ENCODE results near the gene SHROOM1. TPM values are rescaled to one million over a fixed set of nuclear protein-coding genes. Genes with fewer than 3 reads are reported as not detected.

The SHROOM1 gene
- total and polyA plus RNA-seq, 2 donors (not counting 3 experiments of a cell fraction or from before 2014, with no cell fraction given): 12.8 to 20.9 TPM

DNA sequence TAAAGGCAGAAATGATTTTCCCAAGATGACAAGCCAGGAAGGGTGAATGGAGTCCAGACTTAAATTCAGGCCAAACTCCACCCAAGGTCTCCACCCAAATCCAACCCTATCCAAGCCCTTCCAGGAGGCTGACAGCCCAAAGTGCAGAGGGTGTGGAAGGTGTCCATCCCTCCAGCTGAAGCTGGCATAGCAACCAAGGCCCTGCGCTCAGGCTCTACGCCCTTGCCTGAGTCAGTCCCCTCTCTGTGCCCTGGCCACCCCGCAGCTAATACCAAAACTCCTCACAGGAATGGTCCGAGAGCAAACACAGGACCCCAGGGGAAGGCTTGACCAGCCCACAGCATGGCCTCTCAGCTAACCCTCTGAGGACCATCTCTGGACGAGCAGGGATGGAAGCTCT is 55.6 kb downstream of the SHROOM1 start:
- no peak overlapping the region for H3K4me3 ChIP-seq (replicated peaks in 1 of 3; ENCODE audit: insufficient read depth in 1 of 3, low read depth in 1 of 3, low read length in 3 of 3)
- dilution Hi-C loops (cut with MboI; ENCODE audit: extremely low pct_ligation_motif_present, low sequenced_read_pairs): no loop called here

DNA sequence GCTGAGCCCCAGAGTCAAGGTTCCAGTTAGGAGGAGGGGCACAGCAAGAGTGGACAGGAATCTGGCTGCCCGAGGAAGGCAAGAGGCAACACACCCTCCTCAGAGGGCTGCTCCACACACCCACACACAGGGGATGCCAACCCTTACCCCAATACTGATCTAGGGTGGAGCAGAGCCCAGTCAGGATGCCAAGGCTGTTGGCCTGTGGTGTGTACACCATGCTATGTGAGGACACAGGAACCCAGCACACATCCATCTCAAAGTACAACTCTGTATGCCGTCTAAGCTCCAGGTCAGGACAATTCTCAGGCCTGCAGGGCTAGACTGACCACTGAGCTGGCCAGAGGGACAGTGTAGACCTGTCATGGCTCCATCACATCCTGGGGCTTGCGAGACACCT is 56.0 kb downstream of the SHROOM1 start:
- TF ChIP-seq GATA2 (IDR thresholded peaks at IDR 0.05; ENCODE audit: insufficient read depth, insufficient read length, low read depth, low read length) (no peak), POLR2AphosphoS5 (IDR thresholded peaks at IDR 0.05; ENCODE audit: insufficient read depth, low read depth, low read length) (no peak), FOS (IDR thresholded peaks at IDR 0.05; ENCODE audit: borderline replicate concordance, insufficient read depth, low read length) (no peak), POLR2A (IDR thresholded peaks at IDR 0.05; ENCODE audit: low read depth, low read length) (no peak), MYC (IDR thresholded peaks at IDR 0.05; ENCODE audit: low read depth, low read length) (no peak), EZH2 (IDR thresholded peaks at IDR 0.05; ENCODE audit: borderline replicate concordance, low read depth, low read length, severe bottlenecking) (no peak), JUN (IDR thresholded peaks at IDR 0.05; ENCODE audit: borderline replicate concordance, insufficient read depth, insufficient read length, low read depth) (no peak)
- TF ChIP-seq, protein P1, sequence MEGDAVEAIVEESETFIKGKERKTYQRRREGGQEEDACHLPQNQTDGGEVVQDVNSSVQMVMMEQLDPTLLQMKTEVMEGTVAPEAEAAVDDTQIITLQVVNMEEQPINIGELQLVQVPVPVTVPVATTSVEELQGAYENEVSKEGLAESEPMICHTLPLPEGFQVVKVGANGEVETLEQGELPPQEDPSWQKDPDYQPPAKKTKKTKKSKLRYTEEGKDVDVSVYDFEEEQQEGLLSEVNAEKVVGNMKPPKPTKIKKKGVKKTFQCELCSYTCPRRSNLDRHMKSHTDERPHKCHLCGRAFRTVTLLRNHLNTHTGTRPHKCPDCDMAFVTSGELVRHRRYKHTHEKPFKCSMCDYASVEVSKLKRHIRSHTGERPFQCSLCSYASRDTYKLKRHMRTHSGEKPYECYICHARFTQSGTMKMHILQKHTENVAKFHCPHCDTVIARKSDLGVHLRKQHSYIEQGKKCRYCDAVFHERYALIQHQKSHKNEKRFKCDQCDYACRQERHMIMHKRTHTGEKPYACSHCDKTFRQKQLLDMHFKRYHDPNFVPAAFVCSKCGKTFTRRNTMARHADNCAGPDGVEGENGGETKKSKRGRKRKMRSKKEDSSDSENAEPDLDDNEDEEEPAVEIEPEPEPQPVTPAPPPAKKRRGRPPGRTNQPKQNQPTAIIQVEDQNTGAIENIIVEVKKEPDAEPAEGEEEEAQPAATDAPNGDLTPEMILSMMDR (IDR thresholded peaks at IDR 0.05; ENCODE audit: extremely low read depth in 1 of 2, insufficient read depth in 1 of 2, low read depth in 1 of 2, low read length in 2 of 2): no peak
- TF ChIP-seq, protein P2, sequence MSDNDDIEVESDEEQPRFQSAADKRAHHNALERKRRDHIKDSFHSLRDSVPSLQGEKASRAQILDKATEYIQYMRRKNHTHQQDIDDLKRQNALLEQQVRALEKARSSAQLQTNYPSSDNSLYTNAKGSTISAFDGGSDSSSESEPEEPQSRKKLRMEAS (IDR thresholded peaks at IDR 0.05; ENCODE audit: insufficient read depth, insufficient read length): no peak
- dilution Hi-C loops (cut with MboI; ENCODE audit: extremely low pct_ligation_motif_present, low sequenced_read_pairs): no loop called here
- ChIA-PET POLR2A (no interaction called here), CTCF (interaction anchor here (1.3 to 4.1 kb wide), 4 partner anchors 13 to 46 kb away, joined by 4 to 19 read pairs (median 12); no protein-coding TSS in a partner anchor)
- H3K4me3 ChIP-seq (replicated peaks in 1 of 3; ENCODE audit: insufficient read depth in 1 of 3, low read depth in 1 of 3, low read length in 3 of 3): no peak overlapping the region
- no peak overlapping the region for H3K27ac ChIP-seq (ENCODE audit: insufficient read depth, low read depth, low read length)
- H3K4me2 ChIP-seq (ENCODE audit: insufficient read depth, low read length): no peak overlapping the region
- H3K79me2 ChIP-seq (ENCODE audit: control insufficient read depth, insufficient read depth, low read length): peaks cover 52% of the 10 kb centered on the region
- no peaks in the 10 kb centered on the region for H3K9me3 ChIP-seq (replicated peaks; ENCODE audit: control insufficient read depth, insufficient read depth, low read length)
- no TSS peak for BruUV-seq (replicated peaks)
- H3K9ac ChIP-seq (replicated peaks; ENCODE audit: extremely low read depth, insufficient read depth, low read length): no peak overlapping the region
- intact Hi-C loops (cut with micrococcal nuclease): no loop called here
- FAIRE-seq (no peak), DNase-seq (ENCODE audit: low read depth, low spot score) (no peak)
- H3K9me1 ChIP-seq (replicated peaks; ENCODE audit: control insufficient read depth, extremely low read depth, insufficient read depth, low read length): no peaks in the 10 kb centered on the region
- H3K36me3 ChIP-seq (ENCODE audit: control insufficient read depth in 2 of 2, extremely low read depth in 1 of 2, insufficient read depth in 2 of 2, low read length in 2 of 2): no peaks in the 10 kb centered on the region
- H2AFZ ChIP-seq (ENCODE audit: low read depth, low read length): no peak overlapping the region
- H3K27me3 ChIP-seq (ENCODE audit: control insufficient read depth in 2 of 2, insufficient read depth in 2 of 2, low read length in 2 of 2): no peaks in the 10 kb centered on the region
- no peaks in the 10 kb centered on the region for H4K20me1 ChIP-seq (replicated peaks; ENCODE audit: control insufficient read depth, extremely low read depth, insufficient read depth, low read length)
- peaks cover 30% of the 10 kb centered on the region for H3K4me1 ChIP-seq (ENCODE audit: control insufficient read depth, extremely low read depth, insufficient read depth, low read length)

More for the DNA sequence above, 55.6 kb downstream of the SHROOM1 start:
- Histone ChIP-seq H3K27ac (ENCODE audit: insufficient read depth, low read depth, low read length) (no peak overlapping the region), H3K9me1 (replicated peaks; ENCODE audit: control insufficient read depth, extremely low read depth, insufficient read depth, low read length) (no peaks in the 10 kb centered on the region), H4K20me1 (replicated peaks; ENCODE audit: control insufficient read depth, extremely low read depth, insufficient read depth, low read length) (no peaks in the 10 kb centered on the region), H3K9me3 (replicated peaks; ENCODE audit: control insufficient read depth, insufficient read depth, low read length) (no peaks in the 10 kb centered on the region), H3K36me3 (ENCODE audit: control insufficient read depth in 2 of 2, extremely low read depth in 1 of 2, insufficient read depth in 2 of 2, low read length in 2 of 2) (no peaks in the 10 kb centered on the region), H3K4me1 (ENCODE audit: control insufficient read depth, extremely low read depth, insufficient read depth, low read length) (peaks cover 30% of the 10 kb centered on the region), H3K79me2 (ENCODE audit: control insufficient read depth, insufficient read depth, low read length) (peaks cover 49% of the 10 kb centered on the region), H3K27me3 (ENCODE audit: control insufficient read depth in 2 of 2, insufficient read depth in 2 of 2, low read length in 2 of 2) (no peaks in the 10 kb centered on the region), H3K9ac (replicated peaks; ENCODE audit: extremely low read depth, insufficient read depth, low read length) (no peak overlapping the region), H3K4me2 (ENCODE audit: insufficient read depth, low read length) (no peak overlapping the region), H2AFZ (ENCODE audit: low read depth, low read length) (no peak overlapping the region)
- TF ChIP-seq EZH2 (IDR thresholded peaks at IDR 0.05; ENCODE audit: borderline replicate concordance, low read depth, low read length, severe bottlenecking) (no peak), FOS (IDR thresholded peaks at IDR 0.05; ENCODE audit: borderline replicate concordance, insufficient read depth, low read length) (no peak)
- CTCF ChIA-PET: interaction anchor here (1.0 to 2.6 kb wide), 5 partner anchors 20 to 388 kb away, joined by 3 to 19 read pairs (median 4); no protein-coding TSS in a partner anchor
- FAIRE-seq (no peak), DNase-seq (ENCODE audit: low read depth, low spot score) (no peak)
- POLR2A ChIA-PET: no interaction called here
- BruUV-seq (replicated peaks): no TSS peak
- intact Hi-C loops (cut with micrococcal nuclease): no loop called here
